Measurements from ENCODE around the gene FOXO3. TPM values are rescaled to one million over a fixed set of nuclear protein-coding genes. Genes with fewer than 3 reads are reported as not detected.

FOXO3 gene
- polyA plus RNA-seq (2012; rRNA removed) = 8.1 and 8.5 TPM in 2 replicates
- 7.5 and 8.1 TPM in 2 replicates for polyA plus RNA-seq (2012; cell fraction: cytosol; rRNA removed)
- polyA plus RNA-seq (2012; cell fraction: nucleus; rRNA removed) = 5.9 and 8.0 TPM in 2 replicates

DNA sequence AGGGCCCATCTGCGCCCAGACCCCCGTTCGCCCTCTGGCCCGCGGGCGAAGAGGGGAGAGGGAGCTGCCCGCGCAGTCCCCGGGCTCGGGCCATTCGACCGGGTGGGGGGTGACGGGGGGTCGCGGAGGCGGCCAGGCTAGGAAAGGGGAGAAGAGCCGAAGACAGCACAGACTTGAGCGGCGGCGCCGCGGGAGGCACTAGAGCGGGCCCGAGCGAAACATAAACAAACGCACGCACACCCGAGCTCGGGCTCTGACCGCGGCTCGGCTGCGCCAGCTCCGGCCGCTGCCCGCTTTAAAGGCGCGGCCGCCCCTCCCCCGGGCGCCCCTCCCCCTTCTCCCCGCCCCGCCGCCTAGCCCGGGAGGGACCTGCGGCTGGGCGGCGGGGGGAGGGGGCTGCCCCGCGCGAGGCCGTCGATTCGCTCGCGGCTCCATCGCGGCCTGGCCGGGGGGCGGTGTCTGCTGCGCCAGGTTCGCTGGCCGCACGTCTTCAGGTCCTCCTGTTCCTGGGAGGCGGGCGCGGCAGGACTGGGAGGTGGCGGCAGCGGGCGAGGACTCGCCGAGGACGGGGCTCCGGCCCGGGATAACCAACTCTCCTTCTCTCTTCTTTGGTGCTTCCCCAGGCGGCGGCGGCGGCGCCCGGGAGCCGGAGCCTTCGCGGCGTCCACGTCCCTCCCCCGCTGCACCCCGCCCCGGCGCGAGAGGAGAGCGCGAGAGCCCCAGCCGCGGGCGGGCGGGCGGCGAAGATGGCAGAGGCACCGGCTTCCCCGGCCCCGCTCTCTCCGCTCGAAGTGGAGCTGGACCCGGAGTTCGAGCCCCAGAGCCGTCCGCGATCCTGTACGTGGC, at the start of gene FOXO3:
FOXO3 (plus strand) TSS at position 455 of the 846 bp plus-strand sequence; CDS start at position 747, 292 bp downstream.
- H3F3A ChIP-seq (replicated peaks; ENCODE audit: insufficient read depth) = peaks cover 30% of the 10 kb centered on the region
- H3K4me1 ChIP-seq (ENCODE audit: control insufficient read depth in 1 of 2, insufficient read depth in 2 of 2, low read depth in 1 of 2, low read length in 1 of 2) = peaks cover 13 to 32% of the 10 kb centered on the region in 2 experiments; a peak in 3 of 4 replicates
- DNase-seq = peak; percentile 94
- peak within 1 kb of the TSS; percentile 85 for H2AFZ ChIP-seq (ENCODE audit: low read depth)
- H3K36me3 ChIP-seq (replicated peaks in 1 of 2; ENCODE audit: control insufficient read depth in 1 of 2, insufficient read depth in 2 of 2, low read length in 1 of 2) = peaks cover 0 to 3% of the 10 kb centered on the region in 2 experiments
- TF ChIP-seq, protein P1, sequence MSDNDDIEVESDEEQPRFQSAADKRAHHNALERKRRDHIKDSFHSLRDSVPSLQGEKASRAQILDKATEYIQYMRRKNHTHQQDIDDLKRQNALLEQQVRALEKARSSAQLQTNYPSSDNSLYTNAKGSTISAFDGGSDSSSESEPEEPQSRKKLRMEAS (IDR thresholded peaks at IDR 0.05; ENCODE audit: low read depth) = no peak; the same call in 1 of the 2 replicates
- TF ChIP-seq GABPA (IDR thresholded peaks at IDR 0.05; ENCODE audit: low read depth) (no peak; the same call in 1 of the 2 replicates), CHD2 (IDR thresholded peaks at IDR 0.05; ENCODE audit: low read length, partially characterized antibody) (peak; percentile 79), RXRA (IDR thresholded peaks at IDR 0.05; ENCODE audit: borderline replicate concordance, low read depth) (no peak), EP300 (IDR thresholded peaks at IDR 0.05; ENCODE audit: borderline replicate concordance in 1 of 2, low read depth in 1 of 2, low read length in 1 of 2) (no peak), FOXM1 (IDR thresholded peaks at IDR 0.05; ENCODE audit: low read depth) (0 out of 2 replicates have a peak, but pooled peaks have one; percentile 14), TAF1 (IDR thresholded peaks at IDR 0.05; ENCODE audit: borderline replicate concordance, low read depth, low read length) (peak; percentile 55; the same call in 1 of the 2 replicates), NRF1 (IDR thresholded peaks at IDR 0.05; ENCODE audit: low read depth, low read length) (0 out of 2 replicates have a peak, but pooled peaks have one; percentile 20), RFX5 (IDR thresholded peaks at IDR 0.05; ENCODE audit: low read length) (no peak), MXI1 (IDR thresholded peaks at IDR 0.05; ENCODE audit: low read depth, low read length) (peak; percentile 56; the same call in 1 of the 2 replicates), POLR2AphosphoS5 (IDR thresholded peaks at IDR 0.05; ENCODE audit: low read depth, low read length) (peak; percentile 90), ELF1 (IDR thresholded peaks at IDR 0.05) (no peak), FOSL2 (IDR thresholded peaks at IDR 0.05; ENCODE audit: borderline replicate concordance, low read depth) (no peak)
- TF ChIP-seq, protein P2, sequence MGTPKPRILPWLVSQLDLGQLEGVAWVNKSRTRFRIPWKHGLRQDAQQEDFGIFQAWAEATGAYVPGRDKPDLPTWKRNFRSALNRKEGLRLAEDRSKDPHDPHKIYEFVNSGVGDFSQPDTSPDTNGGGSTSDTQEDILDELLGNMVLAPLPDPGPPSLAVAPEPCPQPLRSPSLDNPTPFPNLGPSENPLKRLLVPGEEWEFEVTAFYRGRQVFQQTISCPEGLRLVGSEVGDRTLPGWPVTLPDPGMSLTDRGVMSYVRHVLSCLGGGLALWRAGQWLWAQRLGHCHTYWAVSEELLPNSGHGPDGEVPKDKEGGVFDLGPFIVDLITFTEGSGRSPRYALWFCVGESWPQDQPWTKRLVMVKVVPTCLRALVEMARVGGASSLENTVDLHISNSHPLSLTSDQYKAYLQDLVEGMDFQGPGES (IDR thresholded peaks at IDR 0.05; ENCODE audit: low read depth, low read length) = no peak
- H3K27ac ChIP-seq (ENCODE audit: low read depth in 2 of 2, low read length in 1 of 2) = peak within 1 kb of the TSS; percentile 96 to 97
- ChIA-PET POLR2A (interaction anchor here (0.8 to 4.8 kb wide), 11 partner anchors 15 to 534 kb away, joined by 3 to 69 read pairs (median 4); partner anchors contain the start of genes ARMC2 and SESN1), CTCF (interaction anchor here (0.8 to 7.1 kb wide), 9 partner anchors 9 to 449 kb away, joined by 3 to 52 read pairs (median 4); no protein-coding TSS in a partner anchor)
- H3K4me3 ChIP-seq (ENCODE audit: low read depth in 2 of 2, low read length in 1 of 2) = peak within 1 kb of the TSS; percentile 91 to 96
- H3K9me3 ChIP-seq = 0 out of 2 replicates have a peak, but pooled peaks cover 3% of the 10 kb centered on the region
- H3K79me2 ChIP-seq (ENCODE audit: insufficient read depth) = peaks cover 36% of the 10 kb centered on the region
- H3K9ac ChIP-seq = peak within 1 kb of the TSS; percentile 94
- 0% methylated on average over 12 of the region's 110 CpGs for WGBS (ENCODE audit: low lambda C conversion rate)
- H3K27me3 ChIP-seq (ENCODE audit: insufficient read depth) = no peaks in the 10 kb centered on the region
- no peaks in the 10 kb centered on the region for H3K9me2 ChIP-seq
- H3K4me2 ChIP-seq = peak within 1 kb of the TSS; percentile 99
- peaks cover 34% of the 10 kb centered on the region; the same call in 1 of the 2 replicates for H4K20me1 ChIP-seq (ENCODE audit: insufficient read depth)

Data from SK-N-SH (cell line).